ENCODE results near the gene GLYR1.

Gene GLYR1

DNA sequence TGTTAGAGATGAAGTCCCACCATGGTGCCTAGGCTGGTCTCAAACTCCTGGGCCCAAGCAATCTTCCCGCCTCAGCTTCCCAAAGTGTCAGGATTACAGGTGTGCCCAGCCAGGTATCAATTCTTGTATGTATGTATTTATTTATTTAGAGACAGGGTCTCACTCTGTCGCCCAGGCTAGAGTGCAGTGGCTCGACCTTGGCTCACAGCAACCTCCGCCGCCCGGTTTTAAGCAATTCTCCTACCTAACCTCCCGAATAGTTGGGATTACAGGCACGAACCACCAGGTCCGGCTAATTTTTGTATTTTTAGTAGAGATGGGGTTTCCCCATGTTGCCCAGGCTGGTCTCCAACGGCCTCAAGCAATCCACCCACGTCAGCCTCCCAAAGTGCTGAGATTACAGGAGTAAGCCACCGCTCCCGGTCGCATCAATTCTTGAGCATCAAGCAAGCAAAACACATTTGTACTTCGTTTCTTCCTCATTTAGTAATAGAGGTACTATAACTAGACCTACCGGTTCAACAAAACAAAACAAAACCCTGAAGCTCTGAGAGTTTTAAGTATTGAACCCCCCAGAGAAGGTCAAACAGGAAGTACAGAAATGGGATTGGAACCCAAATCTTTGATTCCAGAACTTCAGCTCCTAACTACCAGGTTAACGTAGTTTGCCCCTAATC, 79.1 kb downstream of the GLYR1 start:
- in situ Hi-C loops (cut with MboI; ENCODE audit: low sequenced_read_pairs) = no loop called here

- in situ Hi-C loops (cut with MboI; ENCODE audit: low sequenced_read_pairs) = no loop called here
These were observed 80.0 kb downstream of the GLYR1 start, which contains the start of gene ZNF500 for GRCh38 chr16:4766875-4767628. TSS of gene ZNF500 (minus strand) at chr16:4767162. CDS start at chr16:4765978, 1,184 bp downstream.

DNA sequence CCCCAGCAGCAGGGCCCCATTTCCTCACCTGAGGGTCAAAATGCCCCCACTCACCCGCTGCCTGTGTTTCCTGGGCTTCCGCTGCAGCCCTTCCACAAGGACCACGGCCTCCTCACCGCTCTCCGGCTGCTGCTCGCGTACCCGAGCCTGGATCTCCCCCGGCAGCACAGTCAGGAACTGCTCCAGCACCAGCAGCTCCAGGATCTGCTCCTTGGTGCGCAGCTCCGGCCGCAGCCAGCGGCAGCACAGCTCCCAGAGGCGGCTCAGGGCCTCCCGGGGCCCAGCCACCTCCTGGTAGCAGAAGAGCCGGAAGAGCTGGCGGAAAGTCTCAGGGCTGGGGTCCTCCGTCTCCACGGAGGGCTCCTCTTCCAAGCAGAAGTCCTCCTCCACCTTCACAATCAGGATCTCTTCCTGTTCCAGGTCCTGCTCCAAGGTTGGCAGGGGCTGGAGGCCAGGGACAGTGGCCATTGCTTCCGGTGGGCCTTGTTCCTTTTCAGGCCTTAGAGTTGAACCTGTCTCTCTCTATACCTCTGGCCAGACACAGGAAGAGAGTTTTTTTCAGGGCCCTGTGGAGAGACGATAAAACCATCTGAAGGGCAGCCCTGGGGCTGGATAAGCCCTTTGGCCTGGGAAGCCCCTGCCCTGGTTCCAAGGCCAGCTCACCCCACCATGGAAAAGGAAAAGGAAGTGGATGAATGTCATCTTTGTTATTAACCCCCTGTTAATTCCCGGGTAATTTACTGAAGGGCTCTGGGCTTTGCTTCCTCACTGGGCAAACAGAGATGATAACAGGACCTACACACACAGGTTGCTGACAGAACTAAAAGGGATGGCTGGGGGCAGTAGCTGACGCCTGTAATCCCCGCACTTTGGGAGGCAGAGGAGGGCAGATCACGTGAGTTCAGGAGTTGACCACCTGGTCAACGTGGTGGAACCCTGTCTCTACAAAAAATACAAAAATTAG, 81.3 kb downstream of the GLYR1 start:
- in situ Hi-C loops (cut with MboI; ENCODE audit: low sequenced_read_pairs) = no loop called here

GRCh38 chr16:4763791-4764190, 83.3 kb downstream of the GLYR1 start:
- in situ Hi-C loops (cut with MboI; ENCODE audit: low sequenced_read_pairs) = no loop called here

GRCh38 chr16:4762205-4762604, 84.9 kb downstream of the GLYR1 start:
- in situ Hi-C loops (cut with MboI; ENCODE audit: low sequenced_read_pairs) = no loop called here

GRCh38 chr16:4760221-4760910, 86.7 kb downstream of the GLYR1 start:
- in situ Hi-C loops (cut with MboI; ENCODE audit: low sequenced_read_pairs) = no loop called here

- in situ Hi-C loops (cut with MboI; ENCODE audit: low sequenced_read_pairs) = no loop called here
These were observed 91.4 kb downstream of the GLYR1 start for GRCh38 chr16:4755687-4756086.

GRCh38 chr16:4754865-4755264, 92.2 kb downstream of the GLYR1 start:
- in situ Hi-C loops (cut with MboI; ENCODE audit: low sequenced_read_pairs) = no loop called here

GRCh38 chr16:4753227-4753626, 93.9 kb downstream of the GLYR1 start:
- in situ Hi-C loops (cut with MboI; ENCODE audit: low sequenced_read_pairs) = no loop called here
